Measurements from ENCODE around the gene TNNT3. TPM values are rescaled to one million over a fixed set of nuclear protein-coding genes. Genes with fewer than 3 reads are reported as not detected.
"Not testable (repeated sequence)": the region's sequence is repeated elsewhere in the genome, so short reads cannot be mapped to it uniquely, and the experiment has no call there.

The TNNT3 gene
- total RNA-seq, 2 experiments from 2014 or later: 3.7 to 5.4 TPM

DNA sequence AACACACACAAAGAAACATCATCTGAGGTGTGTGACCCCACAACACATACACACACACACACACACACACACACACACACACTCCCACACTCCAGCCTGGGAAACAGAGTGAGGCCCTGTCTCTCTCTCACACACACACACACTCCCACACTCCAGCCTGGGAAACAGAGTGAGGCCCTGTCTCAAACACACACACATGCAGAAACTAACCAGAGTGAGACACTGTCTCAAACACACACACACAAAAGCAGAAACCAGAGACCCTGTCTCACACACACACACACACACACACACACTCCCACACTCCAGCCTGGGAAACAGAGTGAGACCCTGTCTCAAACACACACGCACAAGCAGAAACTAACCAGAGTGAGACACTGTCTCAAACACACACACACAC lies 20.3 kb downstream of the TNNT3 start:
- H3K27me3 Mint-ChIP-seq; H3K4me3 Mint-ChIP-seq; H3K4me1 Mint-ChIP-seq; H3K9me3 Mint-ChIP-seq; H3K36me3 Mint-ChIP-seq (ENCODE audit: low read depth); DNase-seq; POLR2A ChIA-PET; CTCF ChIA-PET: not testable (repeated sequence)
- peak overlapping the region; percentile 70 for H3K27ac Mint-ChIP-seq

DNA sequence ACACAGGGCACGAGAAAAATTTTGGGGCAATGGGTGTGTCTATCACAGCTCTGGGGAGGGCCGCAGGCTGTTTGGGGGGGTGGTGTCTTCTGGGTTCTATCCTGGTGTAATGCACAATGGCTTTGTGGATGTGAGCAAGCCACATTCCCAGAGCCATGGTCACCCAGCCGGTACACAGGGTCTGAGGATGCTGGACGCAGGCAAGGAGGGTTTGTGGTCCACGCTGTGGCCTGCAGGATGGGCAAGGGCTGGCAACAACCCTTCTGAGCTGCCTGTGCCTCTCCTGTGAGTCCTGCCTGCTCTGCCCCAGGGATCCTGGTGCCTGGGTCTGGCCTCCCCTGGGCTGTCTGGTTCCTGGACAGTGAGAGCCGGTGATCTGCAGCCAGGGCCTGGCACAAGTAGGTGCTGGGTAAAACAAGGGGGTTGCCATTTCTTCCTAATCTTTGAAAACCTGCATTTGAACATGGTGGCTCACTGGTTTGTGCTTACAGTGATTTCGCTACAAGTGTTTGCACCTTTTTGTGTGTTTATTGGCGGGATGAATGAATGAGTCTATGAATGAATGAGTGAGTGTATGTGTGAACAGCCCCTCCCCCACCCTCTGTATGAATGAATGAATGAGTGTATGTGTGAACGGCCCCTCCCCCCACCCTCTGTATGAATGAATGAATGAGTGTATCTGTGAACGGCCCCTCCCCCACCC lies 23.2 kb downstream of the TNNT3 start:
- ChIA-PET POLR2A (no interaction called here), CTCF (interaction anchor here (1.1 kb wide), 1 partner anchor 60 kb away, joined by 4 read pairs; no protein-coding TSS in a partner anchor)
- no peak overlapping the region for H3K4me3 Mint-ChIP-seq
- peak; percentile 5 for DNase-seq
- no peaks in the 10 kb centered on the region for H3K27me3 Mint-ChIP-seq
- no peaks in the 10 kb centered on the region for H3K36me3 Mint-ChIP-seq (ENCODE audit: low read depth)
- no peaks in the 10 kb centered on the region for H3K9me3 Mint-ChIP-seq
- peaks cover 4% of the 10 kb centered on the region for H3K4me1 Mint-ChIP-seq
- no peak overlapping the region for H3K27ac Mint-ChIP-seq

DNA sequence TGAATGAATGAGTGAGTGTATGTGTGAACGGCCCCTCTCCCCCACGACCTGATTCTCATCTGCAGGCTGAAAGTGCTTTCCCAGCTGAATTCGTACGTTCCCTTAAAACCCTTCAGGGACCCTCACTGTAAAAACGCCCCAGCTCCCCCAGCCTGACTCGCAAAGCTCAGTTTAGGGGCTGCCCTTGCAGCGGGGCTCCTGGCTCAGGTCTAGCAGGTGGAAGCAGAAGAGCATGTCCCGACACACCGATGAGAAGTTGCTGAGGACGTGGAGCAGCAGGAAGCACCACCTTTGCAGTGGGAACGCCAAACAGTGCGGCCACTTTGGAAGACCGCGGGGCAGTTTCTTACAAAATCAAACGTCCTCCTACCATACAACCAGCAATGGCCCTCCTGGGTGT lies 24.1 kb downstream of the TNNT3 start:
- H3K36me3 Mint-ChIP-seq (ENCODE audit: low read depth): no peaks in the 10 kb centered on the region
- CTCF ChIA-PET: interaction anchor here (1.1 kb wide), 1 partner anchor 61 kb away, joined by 4 read pairs; no protein-coding TSS in a partner anchor

DNA sequence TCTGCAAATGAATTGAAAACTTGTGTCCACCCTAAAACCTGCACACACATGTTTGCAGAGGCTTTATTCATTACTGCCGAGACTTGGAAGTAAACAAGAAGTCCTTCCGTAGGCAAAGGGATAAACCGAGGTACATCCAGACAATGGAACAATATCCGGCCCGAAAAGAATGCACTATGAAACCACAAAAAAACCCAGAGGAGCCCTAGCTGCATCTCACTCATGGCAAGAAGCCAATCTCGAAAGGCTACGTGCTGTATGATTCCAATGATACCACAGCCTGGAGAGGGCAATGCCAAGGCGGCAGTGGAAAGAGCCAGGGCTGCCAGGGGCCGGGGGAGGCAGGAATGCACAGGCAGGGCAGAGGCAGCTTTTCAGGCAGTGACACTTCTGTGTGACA lies 24.5 kb downstream of the TNNT3 start:
- Mint-ChIP-seq H3K27me3 (no peaks in the 10 kb centered on the region), H3K4me3 (no peak overlapping the region), H3K4me1 (peaks cover 3% of the 10 kb centered on the region), H3K36me3 (ENCODE audit: low read depth) (no peaks in the 10 kb centered on the region), H3K9me3 (no peaks in the 10 kb centered on the region), H3K27ac (no peak overlapping the region)
- DNase-seq: peak; percentile 6
- POLR2A ChIA-PET: interaction anchor here (0.6 kb wide), 1 partner anchor 49 kb away, joined by 5 read pairs; no protein-coding TSS in a partner anchor
- CTCF ChIA-PET: interaction anchor here (1.1 kb wide), 1 partner anchor 62 kb away, joined by 4 read pairs; no protein-coding TSS in a partner anchor

More for the DNA sequence above, 24.1 kb downstream of the TNNT3 start:
- DNase-seq: peak; percentile 5
- Mint-ChIP-seq H3K4me1 (peaks cover 4% of the 10 kb centered on the region), H3K27me3 (no peaks in the 10 kb centered on the region), H3K4me3 (no peak overlapping the region), H3K9me3 (no peaks in the 10 kb centered on the region), H3K27ac (no peak overlapping the region)
- POLR2A ChIA-PET: interaction anchor here (0.6 kb wide), 1 partner anchor 49 kb away, joined by 5 read pairs; no protein-coding TSS in a partner anchor

DNA sequence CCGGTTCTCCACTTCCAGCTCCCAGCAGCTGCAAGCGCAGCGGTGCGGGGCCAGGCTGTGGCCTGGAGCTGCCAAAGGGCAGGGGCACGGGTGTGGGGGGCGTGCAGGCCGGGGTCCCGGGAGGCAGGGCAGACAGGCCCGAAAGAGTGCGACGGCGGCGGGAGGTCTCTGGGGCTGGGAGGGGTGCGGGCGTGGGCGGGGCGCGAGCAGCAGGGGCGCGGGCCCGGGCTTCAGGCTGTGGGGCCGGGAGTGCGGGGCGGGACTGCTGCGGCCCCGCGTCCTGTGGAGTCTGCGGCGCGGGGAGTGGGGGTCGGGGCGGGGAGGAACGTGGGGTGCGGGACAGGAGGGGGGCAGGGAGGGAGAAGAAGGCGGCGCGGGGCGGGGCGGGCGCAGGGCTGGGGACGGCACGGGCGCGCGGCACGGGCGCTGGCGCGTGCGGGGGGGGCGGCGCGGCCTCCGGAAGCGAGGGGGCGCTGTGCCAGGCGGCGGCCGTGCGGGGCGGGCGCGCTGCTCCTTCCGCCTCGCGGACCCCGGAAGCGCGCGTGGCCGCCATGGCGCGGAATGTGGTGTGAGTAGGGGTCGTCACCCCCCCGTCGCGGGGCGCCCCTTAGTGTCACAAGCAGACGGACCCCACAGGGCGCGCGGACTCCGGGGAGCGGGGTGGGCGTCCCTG lies 27.4 kb downstream of the TNNT3 start, which contains the start of gene MRPL23:
Gene MRPL23, plus strand, starts transcription at position 521 of the 673 bp plus-strand sequence. Its CDS starts 31 bp downstream, at position 552.
- DNase-seq: no peak
- CTCF ChIA-PET: interaction anchor here (1.0 to 2.4 kb wide), 5 partner anchors 29 to 206 kb away, joined by 3 to 5 read pairs (median 3); no protein-coding TSS in a partner anchor
- no peak within 1 kb of the TSS for H3K4me3 Mint-ChIP-seq
- no peaks in the 10 kb centered on the region for H3K36me3 Mint-ChIP-seq (ENCODE audit: low read depth)
- no peaks in the 10 kb centered on the region for H3K4me1 Mint-ChIP-seq
- POLR2A ChIA-PET: no interaction called here
- no peaks in the 10 kb centered on the region for H3K9me3 Mint-ChIP-seq
- no peak within 1 kb of the TSS for H3K27ac Mint-ChIP-seq
- no peaks in the 10 kb centered on the region for H3K27me3 Mint-ChIP-seq

DNA sequence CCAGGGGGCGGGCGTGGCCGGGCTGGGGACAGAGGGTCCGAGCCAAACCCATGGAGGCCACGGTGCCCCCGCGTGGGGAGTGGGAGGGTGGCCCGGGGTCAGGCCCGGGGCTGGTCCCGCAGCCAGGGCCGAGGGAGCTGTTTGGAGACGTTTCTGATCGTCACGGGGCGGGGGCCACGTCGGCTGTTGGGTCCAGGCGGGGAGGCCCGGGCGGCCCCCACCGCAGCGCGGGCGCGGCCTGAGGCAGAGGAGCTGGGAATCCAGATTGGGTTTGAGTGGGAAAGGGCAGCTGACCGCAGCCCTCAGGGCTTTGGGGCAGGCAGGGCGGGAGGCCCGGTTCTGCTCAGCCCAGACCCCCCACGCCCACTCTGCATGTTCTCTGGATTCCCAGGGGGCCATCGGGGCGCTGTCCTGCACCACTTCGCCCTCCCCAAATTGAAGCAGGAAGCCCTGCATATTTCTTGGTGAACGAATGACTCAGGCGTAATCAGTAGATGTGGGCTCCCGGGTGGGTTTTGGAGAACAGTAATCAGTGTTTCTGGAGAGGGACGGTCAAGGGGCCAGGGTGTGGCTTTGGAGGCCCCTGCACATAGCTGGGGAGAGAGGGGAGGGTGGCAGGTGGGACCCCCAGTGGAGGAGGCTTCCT lies 28.2 kb downstream of the TNNT3 start:
- no peak overlapping the region for H3K4me3 Mint-ChIP-seq
- H3K27me3 Mint-ChIP-seq: no peaks in the 10 kb centered on the region
- no peak for DNase-seq
- ChIA-PET CTCF (interaction anchor here (0.5 to 2.4 kb wide), 9 partner anchors 12 to 327 kb away, joined by 3 to 9 read pairs (median 3); no protein-coding TSS in a partner anchor), POLR2A (interaction anchor here (0.6 kb wide), 1 partner anchor 203 kb away, joined by 3 read pairs; no protein-coding TSS in a partner anchor)
- no peaks in the 10 kb centered on the region for H3K36me3 Mint-ChIP-seq (ENCODE audit: low read depth)
- H3K27ac Mint-ChIP-seq: no peak overlapping the region
- no peaks in the 10 kb centered on the region for H3K9me3 Mint-ChIP-seq
- no peaks in the 10 kb centered on the region for H3K4me1 Mint-ChIP-seq

DNA sequence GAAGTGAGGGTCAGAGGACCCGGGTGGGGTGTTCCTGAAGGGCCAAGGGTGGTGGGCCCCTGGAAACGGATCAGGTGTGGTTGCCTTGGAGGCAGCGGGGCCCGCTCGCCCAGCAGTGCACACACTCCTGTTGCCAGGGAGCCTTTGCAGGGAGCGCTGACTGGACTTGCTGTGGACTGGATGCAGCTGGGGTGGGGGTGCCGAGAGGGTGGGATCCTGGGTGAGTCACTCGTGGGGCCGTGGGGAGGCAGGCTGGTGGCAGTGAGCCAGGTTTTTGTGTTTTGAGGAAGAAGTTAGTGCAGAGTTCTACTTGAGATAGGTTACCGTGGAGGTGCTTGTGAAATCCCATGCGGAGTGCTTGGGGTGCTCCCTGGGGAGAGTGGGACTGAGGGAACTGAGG lies 28.9 kb downstream of the TNNT3 start:
- Mint-ChIP-seq H3K27me3 (no peaks in the 10 kb centered on the region), H3K27ac (no peak overlapping the region), H3K4me3 (no peak overlapping the region), H3K4me1 (no peaks in the 10 kb centered on the region), H3K9me3 (no peaks in the 10 kb centered on the region), H3K36me3 (ENCODE audit: low read depth) (no peaks in the 10 kb centered on the region)
- ChIA-PET POLR2A (no interaction called here), CTCF (interaction anchor here (1.0 to 3.2 kb wide), 9 partner anchors 11 to 298 kb away, joined by 3 to 9 read pairs (median 5); no protein-coding TSS in a partner anchor)
- DNase-seq: no peak

DNA sequence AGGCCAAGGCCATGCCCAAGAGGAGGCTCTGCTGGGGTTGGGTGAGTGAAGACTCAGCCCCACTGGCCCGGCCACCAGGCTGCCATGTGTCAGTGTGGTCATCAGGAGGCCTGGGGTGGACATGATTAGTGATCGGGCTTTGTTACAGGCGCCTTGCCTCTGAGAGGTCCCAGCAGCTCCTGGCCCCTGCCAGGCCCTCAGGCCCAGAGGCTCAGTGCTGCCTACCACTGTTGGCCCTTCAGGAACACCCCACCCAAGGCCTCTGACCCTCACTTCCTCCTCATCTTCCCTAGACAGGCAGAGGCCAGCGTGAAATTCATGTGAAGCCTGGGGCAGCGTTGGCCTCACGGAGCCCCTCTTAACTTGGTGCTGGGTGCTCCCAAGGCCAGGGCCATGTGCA lies 29.8 kb downstream of the TNNT3 start:
- POLR2A ChIA-PET: no interaction called here

DNA sequence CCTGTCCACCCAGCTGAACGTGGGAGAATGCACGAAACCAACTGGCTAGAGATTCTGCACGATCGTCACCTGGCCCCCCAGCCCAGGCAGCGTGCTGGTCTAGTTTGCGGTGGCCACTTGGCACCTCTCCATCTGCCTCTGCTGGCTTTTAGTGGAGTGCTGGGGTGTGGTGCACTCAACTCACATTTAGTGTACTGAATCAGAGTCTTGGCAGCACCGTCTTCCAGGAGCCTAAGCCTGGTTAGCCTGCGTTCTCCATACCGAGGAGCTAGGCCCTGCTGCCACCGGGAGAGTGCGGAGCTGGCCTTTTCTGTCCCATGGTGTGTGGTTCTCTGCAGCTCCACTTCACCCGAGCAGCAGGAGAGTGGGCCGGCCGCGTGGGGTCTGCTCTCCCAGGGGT lies 30.4 kb downstream of the TNNT3 start:
- H3K4me3 Mint-ChIP-seq: no peak overlapping the region
- H3K4me1 Mint-ChIP-seq: no peaks in the 10 kb centered on the region
- no peaks in the 10 kb centered on the region for H3K27me3 Mint-ChIP-seq
- no peak for DNase-seq
- no peaks in the 10 kb centered on the region for H3K36me3 Mint-ChIP-seq (ENCODE audit: low read depth)
- H3K9me3 Mint-ChIP-seq: no peaks in the 10 kb centered on the region
- POLR2A ChIA-PET: no interaction called here
- no peak overlapping the region for H3K27ac Mint-ChIP-seq
- CTCF ChIA-PET: interaction anchor here (1.5 to 3.2 kb wide), 4 partner anchors 9 to 256 kb away, joined by 4 to 9 read pairs (median 8); no protein-coding TSS in a partner anchor

More for the DNA sequence above, 29.8 kb downstream of the TNNT3 start:
- Mint-ChIP-seq H3K27me3 (no peaks in the 10 kb centered on the region), H3K4me1 (no peaks in the 10 kb centered on the region), H3K27ac (no peak overlapping the region), H3K36me3 (ENCODE audit: low read depth) (no peaks in the 10 kb centered on the region), H3K9me3 (no peaks in the 10 kb centered on the region), H3K4me3 (no peak overlapping the region)
- CTCF ChIA-PET: interaction anchor here (0.6 to 3.2 kb wide), 6 partner anchors 10 to 73 kb away, joined by 3 to 9 read pairs (median 4); no protein-coding TSS in a partner anchor
- no peak for DNase-seq

DNA sequence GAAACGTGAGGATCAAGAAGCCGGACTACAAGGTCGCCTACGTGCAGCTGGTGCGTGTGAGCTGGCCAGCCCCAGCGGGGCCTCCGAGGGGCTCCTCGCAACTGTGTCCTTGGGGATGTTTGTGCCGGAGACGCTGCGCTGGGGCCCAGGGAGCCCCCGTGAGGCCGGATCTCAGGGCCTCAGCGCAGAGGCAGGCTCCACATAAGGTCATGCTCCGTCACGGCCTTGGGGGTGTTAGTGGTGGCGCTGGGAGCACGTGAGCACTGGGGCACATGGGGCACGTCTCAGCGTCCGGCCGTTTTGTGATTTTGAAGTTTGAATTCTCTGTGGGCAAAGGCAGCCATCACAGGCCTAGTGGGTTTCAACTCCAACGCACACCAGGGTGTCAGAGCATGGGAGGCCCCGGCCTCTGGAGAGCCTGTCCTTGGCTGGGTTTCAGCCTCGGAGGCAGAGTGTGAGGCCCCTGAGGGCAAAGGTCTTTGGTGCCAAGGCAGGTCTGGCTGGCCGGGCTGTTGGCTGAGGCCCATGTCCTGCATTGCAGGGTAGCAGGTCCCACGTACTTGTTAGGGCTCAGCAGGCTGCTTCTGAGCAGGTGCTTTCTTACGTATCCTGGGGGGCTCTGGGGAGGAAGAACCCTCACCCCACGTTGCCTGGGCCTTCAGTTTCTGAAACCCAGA lies 33.4 kb downstream of the TNNT3 start:
- ChIA-PET CTCF (no interaction called here), POLR2A (no interaction called here)
- Mint-ChIP-seq H3K36me3 (ENCODE audit: low read depth) (no peaks in the 10 kb centered on the region), H3K9me3 (no peaks in the 10 kb centered on the region), H3K4me3 (no peak overlapping the region), H3K4me1 (no peaks in the 10 kb centered on the region), H3K27ac (no peak overlapping the region), H3K27me3 (no peaks in the 10 kb centered on the region)
- DNase-seq: no peak

DNA sequence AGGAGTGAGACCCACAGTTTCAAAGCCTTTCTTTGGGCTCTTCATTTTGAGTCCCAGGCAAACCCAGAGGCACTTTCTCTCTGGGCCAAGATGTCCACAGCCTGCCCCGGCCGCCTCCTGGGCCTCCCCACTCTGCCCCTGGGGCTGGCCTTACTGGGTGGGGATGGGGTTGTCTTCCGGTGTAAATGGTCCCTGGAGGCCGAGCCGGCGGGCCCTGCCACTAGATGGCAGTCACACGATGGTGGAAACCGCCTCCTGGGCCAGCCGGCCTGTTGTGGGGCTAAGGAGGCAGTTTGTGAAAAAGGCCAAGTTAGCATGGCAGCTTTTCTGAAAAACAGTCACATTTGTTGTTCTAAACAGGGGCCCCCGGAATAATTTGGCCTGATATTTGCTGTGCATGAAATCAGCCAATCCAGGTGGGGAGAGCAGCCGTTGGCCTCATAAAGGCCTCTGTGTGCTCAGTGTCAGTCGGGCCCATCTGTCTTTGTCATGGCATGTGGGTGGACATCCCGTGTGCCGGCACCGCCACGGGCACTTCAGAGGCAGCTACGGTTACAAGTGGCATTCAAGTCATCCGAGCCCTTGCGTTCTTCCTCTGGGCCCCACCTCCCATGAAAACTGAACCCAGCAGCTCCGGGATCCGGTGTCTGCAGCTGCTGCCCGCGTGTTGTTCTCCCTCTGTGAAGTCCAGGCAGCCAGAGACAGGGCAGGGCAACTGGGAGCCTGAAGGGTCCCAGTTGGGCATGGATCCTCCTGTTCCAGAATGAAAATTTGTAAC lies 34.2 kb downstream of the TNNT3 start:
- peak; percentile 7 for DNase-seq
- CTCF ChIA-PET: interaction anchor here (1.4 kb wide), 1 partner anchor 49 kb away, joined by 3 read pairs; no protein-coding TSS in a partner anchor
- Mint-ChIP-seq H3K36me3 (ENCODE audit: low read depth) (no peaks in the 10 kb centered on the region), H3K4me1 (no peaks in the 10 kb centered on the region), H3K9me3 (no peaks in the 10 kb centered on the region), H3K27me3 (no peaks in the 10 kb centered on the region), H3K4me3 (no peak overlapping the region), H3K27ac (no peak overlapping the region)
- POLR2A ChIA-PET: no interaction called here

DNA sequence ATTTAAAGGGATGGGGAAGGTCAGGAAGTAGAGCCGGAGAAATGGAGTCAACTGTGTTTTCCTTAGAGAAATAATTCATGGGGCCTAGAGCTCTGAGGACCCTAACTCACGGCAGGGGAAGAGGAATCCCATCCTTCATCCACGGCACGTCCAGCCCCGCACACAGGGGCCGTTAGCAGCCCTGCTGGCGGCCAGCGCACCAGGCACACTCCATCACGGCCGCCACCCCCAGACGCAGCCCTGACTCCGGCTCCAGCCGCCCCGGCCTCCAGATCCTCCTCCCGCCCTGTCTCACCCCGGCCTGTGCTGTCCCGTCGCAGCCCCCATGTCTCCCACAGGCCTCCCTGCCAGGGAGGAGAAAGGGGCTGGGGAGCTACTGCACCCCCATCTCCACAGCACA lies 38.9 kb downstream of the TNNT3 start:
- no peak overlapping the region for H3K27ac Mint-ChIP-seq
- H3K27me3 Mint-ChIP-seq: no peaks in the 10 kb centered on the region
- ChIA-PET POLR2A (no interaction called here), CTCF (interaction anchor here (2.3 kb wide), 1 partner anchor 10 kb away, joined by 9 read pairs; no protein-coding TSS in a partner anchor)
- H3K4me1 Mint-ChIP-seq: no peaks in the 10 kb centered on the region
- no peak overlapping the region for H3K4me3 Mint-ChIP-seq
- no peaks in the 10 kb centered on the region for H3K36me3 Mint-ChIP-seq (ENCODE audit: low read depth)
- DNase-seq: no peak
- no peaks in the 10 kb centered on the region for H3K9me3 Mint-ChIP-seq
